HG02798 (cell line): Measurements from ENCODE around the gene C8B.

ENCODE experiments used
- ATAC-seq: cut with Tn5 transposase; IDR thresholded peaks from one replicate; pipeline ENCODE4 v1.9.1; 2021; ENCODE audit warnings: mild to moderate bottlenecking; ENCODE audit not compliant: unreplicated experiment, poor library complexity

C8B gene

DNA sequence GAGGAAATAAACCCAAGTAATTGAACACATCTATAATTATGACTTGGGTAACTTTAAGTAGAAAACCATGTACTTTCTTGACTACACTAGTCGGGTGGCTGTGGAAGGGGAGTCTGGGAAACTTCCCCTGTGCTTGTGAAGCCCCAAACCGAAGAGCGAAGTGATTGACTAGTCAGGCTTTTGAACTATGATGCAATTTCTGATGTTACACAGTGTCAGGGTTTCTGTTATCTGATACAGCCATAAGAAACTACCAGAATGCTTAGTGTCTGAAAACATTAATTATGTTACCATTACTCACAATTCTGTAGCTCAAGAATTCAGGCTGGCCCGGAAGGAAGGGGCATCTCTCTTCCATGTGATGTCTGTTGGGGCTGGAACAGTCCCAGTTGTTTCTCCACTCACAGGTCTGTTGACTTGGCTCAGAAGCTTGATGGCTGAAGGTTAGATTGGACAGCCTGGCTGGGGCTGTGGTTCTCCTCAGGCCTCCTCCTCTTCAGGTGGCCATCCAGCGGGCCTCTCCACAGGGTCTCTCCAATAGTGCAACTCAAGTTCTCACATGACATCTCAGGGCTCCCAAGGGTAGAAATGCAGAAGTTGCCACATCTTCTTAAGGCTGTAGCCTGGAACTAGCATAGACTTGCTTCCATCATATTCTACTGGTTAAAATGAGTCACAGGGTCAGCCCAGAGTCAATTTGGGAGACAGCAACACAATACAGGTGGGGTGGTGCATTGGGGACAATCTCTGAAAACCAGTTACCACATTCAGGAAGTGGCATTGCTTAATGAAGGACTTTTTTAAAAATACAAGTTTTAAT lies 8.3 kb upstream of the C8B start:
- ATAC-seq: no peak

DNA sequence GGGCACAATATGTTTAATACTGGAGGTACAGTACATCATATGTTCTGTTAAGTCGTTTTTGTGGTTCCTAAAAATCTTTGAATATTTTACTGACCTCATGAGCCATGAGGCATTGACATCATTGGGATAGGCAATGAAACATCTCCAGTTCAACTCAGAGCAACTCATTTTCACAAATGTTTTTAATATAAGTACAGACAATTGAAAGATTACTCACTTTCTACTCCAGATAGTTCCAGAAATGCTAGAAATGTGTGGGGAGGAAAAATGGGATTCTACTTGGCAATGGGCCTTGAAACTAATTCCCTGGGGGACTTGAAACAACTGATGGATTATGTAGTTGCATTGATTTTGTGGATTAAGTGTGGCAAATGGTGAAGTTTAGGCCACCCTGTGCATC lies 7.2 kb upstream of the C8B start:
- no peak for ATAC-seq

DNA sequence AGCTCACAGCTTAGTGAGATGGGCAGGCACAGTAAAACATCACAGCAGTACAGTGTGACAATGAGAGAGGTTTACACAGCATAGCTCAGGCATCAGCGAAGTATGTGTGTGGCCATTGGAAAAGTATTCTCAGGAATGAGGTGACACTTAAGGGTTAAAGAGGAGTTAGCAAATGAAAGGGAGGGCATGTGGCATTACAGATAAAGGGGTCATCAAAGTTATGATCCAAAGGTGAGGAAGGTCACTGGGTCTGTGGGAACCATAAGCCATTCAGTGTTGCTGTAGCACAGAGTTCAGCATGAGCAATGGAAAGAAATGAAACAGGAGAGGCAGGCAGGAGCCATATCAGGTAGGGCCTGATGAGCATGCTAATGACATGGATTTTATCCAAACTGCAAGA lies 4.5 kb upstream of the C8B start:
- ATAC-seq: no peak

DNA sequence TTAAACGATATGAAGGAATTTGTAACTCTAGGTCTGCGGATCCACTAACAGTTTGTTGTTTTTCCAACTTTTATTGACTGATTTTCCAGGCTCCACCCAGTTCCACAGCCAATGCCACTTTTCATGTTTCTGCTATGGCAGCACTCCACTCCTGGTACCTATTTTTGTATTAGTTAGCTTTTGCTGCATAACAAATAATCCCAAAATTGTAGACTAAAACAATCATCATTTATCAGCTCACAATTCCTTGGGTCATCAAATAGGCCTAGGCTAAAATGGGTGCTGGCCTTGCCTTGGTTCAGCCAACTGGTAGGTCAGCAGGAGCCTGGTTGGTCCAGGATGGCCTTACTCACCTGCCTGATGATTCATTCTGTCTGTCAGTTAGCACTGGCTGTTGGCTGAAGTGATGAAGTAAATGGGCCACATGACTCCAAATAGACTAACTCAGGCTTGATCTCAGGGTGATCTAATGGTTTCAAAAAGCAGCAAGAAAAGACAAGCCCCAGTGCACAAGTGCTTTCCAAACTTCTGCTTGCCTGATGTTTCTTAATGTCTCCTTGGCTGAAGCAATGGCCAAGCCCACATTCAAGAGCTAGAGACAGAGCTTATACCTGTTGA lies 3.2 kb upstream of the C8B start:
- no peak for ATAC-seq

DNA sequence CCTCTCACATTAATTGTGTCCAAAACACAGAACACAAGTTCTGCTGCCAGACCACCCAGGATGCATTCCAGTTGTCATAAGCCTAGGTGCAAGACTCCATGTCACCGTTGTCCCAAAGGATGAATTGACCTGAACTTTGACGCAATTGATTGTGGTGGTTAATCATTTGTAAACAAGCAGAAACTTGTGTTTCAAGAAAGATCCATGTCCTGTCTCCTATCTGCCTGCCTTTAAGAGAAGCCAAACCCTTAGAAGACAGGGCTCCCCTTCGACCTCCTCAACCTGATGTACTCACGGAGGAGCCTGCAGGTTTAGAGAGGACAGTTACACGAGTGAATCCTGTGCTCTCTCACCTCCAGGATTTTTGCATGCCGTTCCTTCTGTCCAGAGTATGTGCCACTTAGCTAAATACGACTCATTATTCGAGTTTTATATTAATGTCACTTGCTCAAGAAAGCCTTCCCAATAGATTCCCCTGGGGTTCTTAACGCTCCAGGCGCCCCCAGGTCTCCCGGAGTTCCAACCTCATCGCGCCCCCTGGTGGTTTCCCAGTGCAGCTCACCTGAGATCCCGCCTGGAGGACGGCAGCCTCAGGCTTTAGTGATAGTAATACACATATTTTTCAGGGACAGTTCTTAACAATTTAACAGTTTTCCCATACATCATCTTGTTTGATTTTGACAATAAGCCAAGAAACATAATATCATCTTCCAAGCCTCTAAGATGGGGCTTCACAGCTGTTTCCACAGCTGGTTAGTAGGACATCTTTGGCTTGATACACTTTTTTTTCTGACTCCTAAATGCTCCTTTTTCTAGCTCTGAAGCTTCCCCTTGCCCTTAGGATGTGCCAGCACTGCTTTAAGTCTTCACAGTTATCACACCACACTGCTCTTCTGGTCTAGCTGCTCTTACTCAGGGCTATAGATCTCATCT lies 2.4 kb upstream of the C8B start:
- ATAC-seq: no peak

DNA sequence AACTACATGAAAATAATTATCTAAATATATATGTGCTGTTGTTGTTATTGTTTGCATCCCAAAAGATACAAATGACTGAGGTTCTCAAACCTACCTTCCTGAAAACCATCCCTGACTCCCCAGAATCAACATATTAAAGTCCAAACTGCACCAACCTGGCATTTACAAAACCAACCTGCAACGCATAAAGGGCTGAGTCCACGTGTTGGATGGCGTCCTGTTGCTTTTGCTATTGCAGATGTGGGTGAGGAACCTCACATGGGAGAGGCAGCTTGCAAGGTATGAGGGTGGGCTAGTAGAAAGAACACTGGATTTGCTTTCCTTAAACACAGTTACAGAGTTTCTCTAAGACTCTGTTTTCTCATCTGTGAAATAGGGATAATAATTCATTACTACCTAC lies 1.5 kb upstream of the C8B start:
- ATAC-seq: no peak

DNA sequence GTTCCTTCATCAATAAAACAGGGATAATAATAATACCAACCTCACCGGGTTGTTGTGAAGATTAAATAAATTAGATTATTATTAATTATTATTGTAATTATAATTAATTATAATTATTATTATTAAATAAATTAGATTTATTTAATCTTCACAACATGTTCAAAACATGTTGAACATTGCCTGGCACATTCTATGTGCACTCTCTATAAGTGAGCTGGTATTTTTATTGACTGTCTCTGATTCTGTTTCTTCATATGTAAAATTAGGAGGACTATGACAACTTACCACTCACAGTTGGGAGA lies 834 bp upstream of the C8B start:
- ATAC-seq: no peak

DNA sequence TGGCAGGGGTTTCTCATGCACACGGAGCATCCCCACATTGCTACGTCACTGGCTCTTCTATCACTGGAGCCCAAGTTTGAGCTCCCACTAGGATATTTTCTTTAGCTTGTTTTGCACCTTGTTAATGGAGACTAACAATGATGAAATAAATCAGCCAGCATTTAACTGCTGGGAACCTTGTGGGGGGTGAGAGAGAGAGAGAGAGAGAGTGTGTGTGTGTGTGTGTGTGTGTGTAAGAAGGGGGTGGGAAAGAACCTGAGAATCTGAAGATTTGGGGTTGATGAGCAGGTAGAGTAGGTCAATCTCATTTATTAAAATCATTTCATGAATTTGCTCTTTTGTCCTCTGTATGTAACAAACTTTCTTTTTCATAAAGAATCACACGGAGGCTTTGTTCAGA lies 624 bp downstream of the C8B start:
- ATAC-seq: no peak

DNA sequence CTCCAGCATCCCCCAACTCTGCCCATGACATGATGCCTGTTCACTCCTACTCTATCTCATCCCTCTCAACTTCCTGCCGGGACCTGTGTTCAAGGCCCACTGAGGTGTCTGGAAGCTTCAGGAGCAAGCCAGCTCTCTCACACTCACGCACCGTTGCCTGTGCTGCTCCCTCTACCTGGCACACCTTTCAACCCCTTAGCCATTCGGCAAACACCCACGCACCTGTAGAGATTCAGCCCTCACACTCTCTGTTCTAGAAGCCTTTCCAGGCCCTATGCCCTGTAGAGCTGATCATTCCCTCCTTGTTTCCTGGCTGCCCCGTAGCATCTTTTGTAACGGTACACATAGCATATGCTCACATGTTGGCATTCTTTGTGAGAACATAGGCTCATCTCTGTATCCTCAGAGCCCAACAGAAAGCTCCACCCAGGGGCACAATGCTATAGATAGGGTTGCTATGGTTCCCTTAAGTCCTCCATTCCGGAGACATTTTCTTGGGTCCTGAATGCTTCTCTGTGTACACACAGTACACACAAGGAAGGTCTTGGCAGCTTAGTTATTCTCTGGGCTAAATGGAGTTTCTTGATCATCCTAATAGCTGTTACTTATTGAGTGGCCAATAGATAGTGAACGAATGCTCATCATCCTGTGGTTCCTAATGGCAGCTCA lies 1.3 kb downstream of the C8B start:
- ATAC-seq: no peak

DNA sequence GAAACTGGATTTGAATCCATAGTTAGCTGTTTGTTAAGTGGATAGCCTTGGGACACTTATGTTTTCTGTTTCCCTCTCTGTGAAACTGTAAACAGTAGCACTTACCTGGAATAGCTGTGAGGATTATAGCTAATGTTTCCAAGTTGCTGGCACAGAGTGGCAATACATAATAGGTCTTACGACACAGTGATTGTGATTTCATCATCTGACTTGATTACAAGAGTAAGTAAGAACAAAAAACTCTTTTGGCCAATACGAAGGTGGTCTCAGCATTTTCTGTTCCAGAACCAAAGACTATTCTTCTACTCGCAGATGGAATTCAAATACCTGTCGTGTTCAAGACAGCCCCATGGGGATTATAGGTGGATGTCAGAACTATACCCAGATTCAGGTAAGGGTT lies 2.1 kb downstream of the C8B start:
- ATAC-seq: no peak

DNA sequence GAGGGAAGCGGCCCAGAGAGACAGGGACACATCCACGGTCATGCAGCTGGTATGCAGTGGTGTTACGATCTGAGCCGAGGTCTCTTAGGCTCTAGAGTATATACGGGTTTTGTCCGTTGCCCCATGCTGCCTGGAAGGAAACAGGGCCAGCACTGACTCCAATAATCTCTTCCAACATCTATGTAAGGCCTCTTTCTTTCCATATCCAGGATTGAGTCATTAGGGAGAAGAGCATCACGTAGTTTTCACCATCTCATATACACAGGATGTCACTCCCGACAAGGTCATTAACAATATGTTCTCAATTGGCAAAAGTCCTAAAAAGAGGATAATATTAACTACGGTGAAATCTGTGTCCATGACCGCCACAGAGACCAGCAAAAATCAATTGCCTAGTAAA lies 4.4 kb downstream of the C8B start:
- ATAC-seq: no peak

DNA sequence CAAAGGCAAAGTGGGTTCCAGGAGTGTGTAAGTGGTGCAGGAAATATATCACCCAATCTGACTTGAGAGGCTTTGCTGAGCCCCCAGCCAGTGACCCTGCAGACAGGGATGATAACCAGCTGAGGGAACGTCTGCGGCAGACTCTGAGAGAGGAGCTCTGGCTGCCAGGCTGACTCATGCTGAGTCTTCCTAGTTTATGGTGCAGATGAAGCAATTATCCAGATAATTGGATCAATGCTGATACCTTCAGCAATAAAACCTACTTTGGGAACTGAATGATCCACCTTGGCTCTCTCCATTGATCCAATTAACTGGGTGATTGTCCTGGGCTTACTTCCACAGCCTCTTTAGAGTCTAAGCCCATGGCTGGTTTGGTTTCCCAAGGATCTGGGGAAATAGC lies 7.3 kb downstream of the C8B start:
- ATAC-seq: no peak

DNA sequence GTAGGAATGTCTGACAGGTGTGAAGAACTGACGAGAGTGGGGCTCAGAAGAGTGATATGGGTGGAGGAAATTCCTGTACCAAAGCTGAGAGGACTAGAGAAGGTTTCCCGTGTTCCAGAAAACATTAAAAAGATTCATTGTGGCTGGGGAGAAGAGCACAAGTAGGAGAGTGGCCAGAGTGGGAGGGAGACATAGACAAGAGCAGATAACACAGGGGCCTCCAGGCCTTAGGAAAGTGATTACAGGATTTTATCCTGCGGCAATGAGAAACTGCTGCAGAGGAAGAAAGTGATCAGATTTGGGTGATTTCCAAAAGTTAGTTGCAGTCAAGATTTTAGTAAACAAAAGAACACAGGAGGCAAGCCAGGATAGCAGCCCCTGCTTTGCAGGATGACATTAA lies 7.9 kb downstream of the C8B start:
- ATAC-seq: no peak

DNA sequence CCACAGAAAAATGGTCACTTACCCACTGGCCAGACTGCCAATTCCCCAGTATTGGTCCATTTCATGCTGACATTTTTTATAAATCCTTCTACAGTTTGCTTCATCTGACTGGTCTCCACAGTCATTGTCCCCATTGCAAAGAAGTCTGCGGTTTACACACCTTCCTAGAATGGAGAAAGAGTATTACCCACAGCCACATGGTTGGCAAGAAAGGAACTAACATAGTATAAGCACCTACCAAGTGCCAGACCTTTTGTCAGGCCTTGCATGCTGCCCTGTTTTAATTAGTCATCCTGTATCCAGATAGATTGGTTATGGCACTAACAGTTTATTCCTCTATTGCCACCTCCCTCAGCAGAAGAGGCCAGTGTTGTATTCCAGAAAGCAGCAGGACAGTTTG lies 11.2 kb downstream of the C8B start:
- ATAC-seq: no peak

DNA sequence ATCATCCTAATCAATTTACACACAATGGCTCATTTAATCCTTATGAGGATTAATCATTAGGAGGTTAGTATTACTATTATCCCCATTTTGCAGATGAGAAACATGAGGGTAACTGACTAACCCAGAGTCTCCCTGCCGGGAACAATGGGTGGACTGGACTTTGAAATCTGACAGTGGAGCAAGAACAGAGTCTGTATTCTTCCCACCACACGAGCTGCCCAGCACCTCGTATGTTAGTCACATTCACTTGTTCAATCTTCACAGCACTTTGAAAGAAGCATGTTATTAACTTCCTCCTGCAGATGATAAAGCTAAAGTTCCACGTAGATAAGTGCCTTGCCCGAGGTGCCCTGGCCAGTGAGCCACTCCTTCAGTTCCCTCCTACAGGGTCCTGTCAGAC lies 12.4 kb downstream of the C8B start:
- no peak for ATAC-seq

DNA sequence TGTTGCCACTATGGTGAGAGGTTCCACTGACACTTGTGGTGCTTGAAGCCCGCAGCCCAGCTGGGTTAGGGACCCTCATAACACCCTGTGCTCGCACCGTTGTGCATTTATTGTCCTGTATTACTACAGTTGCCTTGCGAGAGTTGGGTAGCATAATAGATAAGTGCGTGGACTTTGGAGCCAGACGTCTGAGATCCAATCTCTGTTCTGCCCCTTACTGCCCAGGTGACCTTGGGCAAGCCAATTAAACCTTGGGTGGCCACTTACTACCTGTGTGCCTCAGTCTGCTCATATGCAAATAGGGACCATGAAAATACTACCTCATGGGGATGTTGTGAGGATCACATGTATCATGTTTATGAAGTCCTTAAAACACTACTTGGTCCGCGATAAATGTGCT lies 13.3 kb downstream of the C8B start:
- no peak for ATAC-seq

DNA sequence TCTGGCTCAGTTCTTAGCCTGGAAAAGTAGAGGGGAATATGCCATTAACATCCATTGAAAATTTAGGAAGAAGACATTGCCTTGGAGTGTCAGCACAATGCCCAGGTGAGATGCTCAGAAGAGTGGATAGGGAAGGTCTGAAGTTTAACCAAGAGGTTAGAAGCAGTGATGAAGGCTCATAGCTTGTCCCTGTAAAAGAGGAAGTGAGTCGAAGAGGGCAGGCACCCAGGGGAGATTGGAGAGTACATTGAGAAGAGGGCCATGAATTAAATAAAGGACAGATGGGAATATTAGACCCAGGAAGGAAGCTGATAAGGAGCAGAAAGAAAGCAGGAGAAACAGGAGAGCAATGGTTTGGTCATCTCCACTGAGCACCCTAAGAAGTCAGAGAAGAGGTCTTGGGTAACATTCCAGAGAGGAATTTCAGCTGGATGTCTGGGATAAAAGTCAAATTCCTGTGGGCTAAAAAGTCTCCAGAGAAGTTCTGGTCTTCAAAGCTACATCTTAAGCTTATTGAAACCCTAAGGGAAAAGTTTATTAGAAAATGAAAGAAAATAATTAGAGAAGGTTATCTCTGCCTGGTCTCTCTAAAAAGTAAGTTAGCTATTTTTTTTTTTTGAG lies 17.3 kb downstream of the C8B start:
- ATAC-seq: no peak

DNA sequence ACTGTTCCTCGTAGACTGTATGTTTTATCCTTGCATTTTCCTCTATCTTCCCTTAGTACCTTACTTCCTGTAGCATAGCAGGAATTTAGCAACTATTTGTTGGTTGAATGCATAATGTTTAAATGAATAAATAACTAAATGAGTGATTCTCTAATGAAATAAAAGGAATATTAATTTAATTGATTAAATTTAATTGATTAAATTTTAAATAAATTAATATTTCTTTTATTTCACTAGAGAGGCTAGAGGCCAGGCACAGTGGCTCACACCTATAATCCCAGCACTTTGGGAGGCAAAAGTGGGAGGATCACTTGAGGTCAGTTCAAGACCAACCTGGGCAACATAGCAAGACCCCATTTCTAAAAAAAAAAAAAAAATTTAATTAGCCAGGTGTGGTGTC lies 25.8 kb downstream of the C8B start:
- ATAC-seq: no peak

DNA sequence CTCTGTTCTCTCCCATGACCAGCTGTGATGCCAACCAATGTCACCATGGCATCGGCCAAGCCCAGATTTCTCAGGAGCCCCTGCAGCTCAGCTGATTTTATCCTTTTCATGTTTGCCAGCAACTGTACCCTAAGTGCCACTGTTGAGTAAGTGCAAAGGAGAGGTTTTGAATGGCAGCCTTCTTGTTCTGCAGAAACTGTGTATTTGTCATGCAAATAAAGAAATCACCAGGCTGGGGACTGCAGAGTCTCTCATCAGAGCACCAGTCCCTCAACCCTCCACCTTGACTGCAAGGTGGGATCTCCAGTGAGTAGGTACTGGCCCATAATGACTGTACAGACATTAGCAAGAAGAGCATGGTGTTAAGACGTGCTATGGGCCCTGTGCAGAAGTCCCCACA lies 26.6 kb downstream of the C8B start:
- no peak for ATAC-seq

DNA sequence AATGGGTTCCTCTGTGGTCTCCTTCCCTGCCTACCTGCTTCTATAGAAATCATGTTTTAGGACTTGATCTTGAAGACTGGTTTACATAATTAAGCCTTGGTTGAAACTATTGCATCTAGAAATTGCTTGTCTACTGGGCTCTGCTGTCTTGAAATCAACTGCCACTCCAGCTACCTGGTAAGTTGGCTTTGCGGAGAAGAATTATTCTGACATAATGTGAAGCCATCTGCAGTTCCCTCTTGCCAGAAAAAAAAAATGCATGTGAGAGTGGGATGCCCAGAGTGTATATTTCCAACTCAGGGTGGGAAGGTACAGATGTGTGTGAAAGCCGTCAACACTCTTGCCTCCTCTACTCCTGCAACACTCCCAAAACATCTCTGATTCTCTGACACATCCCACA lies 27.2 kb downstream of the C8B start:
- ATAC-seq: no peak
